Endodermal cell (in vitro differentiated cells): ENCODE measurements around the gene ARHGAP44. TPM values are rescaled to one million over a fixed set of nuclear protein-coding genes. Genes with fewer than 3 reads are reported as not detected.

Source experiments
- DNase-seq: peaks from one replicate; pipeline ENCODE4 v3.0.0-alpha.2; 2017
- H3K27ac ChIP-seq: 2 replicates; pipeline ENCODE4 v1.5.1; 2013; ENCODE audit warnings: mild to moderate bottlenecking, low read depth, low read length, moderate library complexity
- H3K27me3 ChIP-seq: 2 replicates; pipeline ENCODE4 v1.6.1; 2013; ENCODE audit warnings: mild to moderate bottlenecking, low read length, moderate library complexity; ENCODE audit not compliant: insufficient read depth, control insufficient read depth, poor library complexity, severe bottlenecking
- H3K36me3 ChIP-seq: 2 replicates; pipeline ENCODE4 v1.7.0; 2013; ENCODE audit warnings: mild to moderate bottlenecking, low read length, moderate library complexity; ENCODE audit not compliant: control insufficient read depth, insufficient read depth
- H3K4me1 ChIP-seq: one replicate; pipeline ENCODE4 v1.7.0; 2013; ENCODE audit warnings: low read length; ENCODE audit not compliant: control insufficient read depth, insufficient read depth
- H3K4me3 ChIP-seq: 2 replicates; pipeline ENCODE4 v1.5.1; 2013; ENCODE audit warnings: mild to moderate bottlenecking, low read length, moderate library complexity
- H3K9ac ChIP-seq: 2 replicates; pipeline ENCODE4 v1.6.1; 2013; ENCODE audit warnings: mild to moderate bottlenecking, low read length, moderate library complexity; ENCODE audit not compliant: poor library complexity, severe bottlenecking; ENCODE audit errors: extremely low read depth
- H3K9me3 ChIP-seq: 2 replicates; pipeline ENCODE4 v1.6.1; 2013; ENCODE audit warnings: mild to moderate bottlenecking, low read length, moderate library complexity; ENCODE audit not compliant: control insufficient read depth
- H3K27ac Mint-ChIP-seq: 2 replicates; pipeline ENCODE4 v1.8.0; 2020; ENCODE audit warnings: mixed read lengths
- H3K27me3 Mint-ChIP-seq: 2 replicates; pipeline ENCODE4 v1.8.0; 2021; ENCODE audit warnings: mild to moderate bottlenecking, mixed read lengths; ENCODE audit not compliant: insufficient read depth
- H3K36me3 Mint-ChIP-seq: 2 replicates; pipeline ENCODE4 v1.8.0; 2020; ENCODE audit warnings: low read depth, mixed read lengths
- H3K4me1 Mint-ChIP-seq: 2 replicates; pipeline ENCODE4 v1.8.0; 2020; ENCODE audit warnings: mixed read lengths
- H3K4me3 Mint-ChIP-seq: 2 replicates; pipeline ENCODE4 v1.8.0; 2020; ENCODE audit warnings: mild to moderate bottlenecking, moderate library complexity, mixed read lengths
- H3K9me3 Mint-ChIP-seq: 2 replicates; pipeline ENCODE4 v1.8.0; 2020; ENCODE audit warnings: mild to moderate bottlenecking, mixed read lengths
- CTCF ChIP-seq: fragments of 200-600 bp; sonication (generic); conservative IDR thresholded peaks from 2 replicates; pipeline ENCODE4 v1.5.0; 2021; ENCODE audit warnings: antibody characterized with exemption, mild to moderate bottlenecking
- WGBS, 2 experiments: methylation state at CpG; one replicate each; pipeline versions ENCODE4 v1.1.5 to v1.1.7; 2013; ENCODE audit warnings: missing lambda C conversion rate in 2 of 2, mixed read lengths in 1 of 2; ENCODE audit not compliant: insufficient coverage in 1 of 2, insufficient read length in 1 of 2; 5-methylcytosine and 5-hydroxymethylcytosine counted together
- total RNA-seq, 2 donors: library from RNA; stranded (reverse); fragmentation: NEBNext Ultra II Directional in 1 of 2; extraction: Animal tissue kit (Norgen Biotek cat#: 25700) in 1 of 2; gene quantifications; 2 replicates in 1 of 2; 3 replicates in 1 of 2; pipeline ENCODE4 v1.2.1, GENCODE V29; 2021

The ARHGAP44 gene
- total RNA-seq, 2 donors from 2014 or later = 14.2 to 21.9 TPM

GRCh38 chr17:12994341-12995074 lies 205.2 kb downstream of the ARHGAP44 start:
- no peaks in the 10 kb centered on the region for H3K27me3 ChIP-seq
- no peak overlapping the region for H3K4me3 ChIP-seq
- TF ChIP-seq CTCF = no peak
- no peak overlapping the region for H3K27ac ChIP-seq
- peaks cover 91% of the 10 kb centered on the region for H3K36me3 ChIP-seq
- no peak for DNase-seq
- Mint-ChIP-seq H3K4me3 (no peak overlapping the region), H3K27me3 (no peaks in the 10 kb centered on the region), H3K9me3 (no peaks in the 10 kb centered on the region), H3K36me3 (peaks cover 75% of the 10 kb centered on the region), H3K27ac (no peak overlapping the region), H3K4me1 (no peaks in the 10 kb centered on the region)
- WGBS, 2 experiments = 93 to 96% methylated on average over 18 to 19 of the region's 19 CpGs
- H3K4me1 ChIP-seq = no peaks in the 10 kb centered on the region
- no peak overlapping the region for H3K9ac ChIP-seq
- H3K9me3 ChIP-seq = no peaks in the 10 kb centered on the region

- 92 to 94% methylated on average over 10 to 11 of the region's 11 CpGs for WGBS, 2 experiments
- H3K27me3 ChIP-seq = no peaks in the 10 kb centered on the region
- no peak for TF ChIP-seq CTCF
- DNase-seq = no peak
- H3K4me1 Mint-ChIP-seq = no peaks in the 10 kb centered on the region
- H3K4me1 ChIP-seq = no peaks in the 10 kb centered on the region
- H3K27me3 Mint-ChIP-seq = no peaks in the 10 kb centered on the region
- H3K27ac ChIP-seq = no peak overlapping the region
- no peaks in the 10 kb centered on the region for H3K9me3 Mint-ChIP-seq
- H3K36me3 Mint-ChIP-seq = peaks cover 73% of the 10 kb centered on the region
- no peak overlapping the region for H3K4me3 Mint-ChIP-seq
- no peak overlapping the region for H3K27ac Mint-ChIP-seq
- no peak overlapping the region for H3K9ac ChIP-seq
- H3K9me3 ChIP-seq = no peaks in the 10 kb centered on the region
- H3K36me3 ChIP-seq = peaks cover 90% of the 10 kb centered on the region
- no peak overlapping the region for H3K4me3 ChIP-seq
These were observed 206.0 kb downstream of the ARHGAP44 start for GRCh38 chr17:12995106-12995895.

DNA sequence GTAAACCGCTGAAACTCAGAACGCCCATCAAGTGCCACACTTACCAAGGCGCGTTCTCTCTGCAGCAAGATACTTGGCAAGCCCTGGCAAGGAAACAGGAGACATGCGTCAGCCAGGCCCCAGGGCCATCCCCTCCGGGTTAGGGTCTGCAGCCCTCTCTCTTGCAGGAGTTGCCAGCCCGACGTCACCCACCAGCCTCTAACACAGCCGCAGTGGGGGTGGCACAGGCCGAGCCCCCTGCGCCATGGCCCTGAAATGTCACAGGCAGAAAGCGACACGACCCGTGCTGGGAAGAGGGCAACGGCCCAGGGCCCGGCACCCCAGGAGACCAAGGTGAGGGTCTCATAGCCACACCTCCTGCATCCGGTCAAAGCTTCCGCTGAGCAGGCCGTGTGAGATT lies 206.6 kb downstream of the ARHGAP44 start:
- WGBS, 2 experiments = 94% methylated on average over 10 to 19 of the region's 19 CpGs

More for the DNA sequence above, 206.6 kb downstream of the ARHGAP44 start:
- no peaks in the 10 kb centered on the region for H3K9me3 Mint-ChIP-seq
- no peak for DNase-seq
- no peaks in the 10 kb centered on the region for H3K4me1 ChIP-seq
- H3K27me3 Mint-ChIP-seq = no peaks in the 10 kb centered on the region
- no peak overlapping the region for H3K27ac ChIP-seq
- TF ChIP-seq CTCF = no peak
- no peaks in the 10 kb centered on the region for H3K4me1 Mint-ChIP-seq
- no peaks in the 10 kb centered on the region for H3K9me3 ChIP-seq
- peaks cover 90% of the 10 kb centered on the region for H3K36me3 ChIP-seq
- H3K27ac Mint-ChIP-seq = no peak overlapping the region
- no peak overlapping the region for H3K4me3 Mint-ChIP-seq
- peaks cover 75% of the 10 kb centered on the region for H3K36me3 Mint-ChIP-seq
- no peaks in the 10 kb centered on the region for H3K27me3 ChIP-seq
- H3K9ac ChIP-seq = no peak overlapping the region
- H3K4me3 ChIP-seq = no peak overlapping the region
